Vagina (tissue), 2 donors: ENCODE data around the gene ZSWIM1.

Experiments used
- POLR2A ChIP-seq, 2 donors: fragments of 450-650 bp; IDR thresholded peaks; one replicate each; pipeline ENCODE4 v1.6.1; 2017; ENCODE audit warnings: antibody characterized with exemption in 2 of 2, mild to moderate bottlenecking in 2 of 2, moderate library complexity in 2 of 2
- TF ChIP-seq, protein P1 (sequence below), 3 experiments: fragments of 450-650 bp in 2 of 3; fragments of 200-600 bp in 1 of 3; sonication (generic) in 1 of 3; IDR thresholded peaks; one replicate each; pipeline ENCODE4 v1.5.1; 2017 to 2019; ENCODE audit warnings: antibody characterized with exemption in 3 of 3, mild to moderate bottlenecking in 2 of 3, moderate library complexity in 2 of 3

DNA sequence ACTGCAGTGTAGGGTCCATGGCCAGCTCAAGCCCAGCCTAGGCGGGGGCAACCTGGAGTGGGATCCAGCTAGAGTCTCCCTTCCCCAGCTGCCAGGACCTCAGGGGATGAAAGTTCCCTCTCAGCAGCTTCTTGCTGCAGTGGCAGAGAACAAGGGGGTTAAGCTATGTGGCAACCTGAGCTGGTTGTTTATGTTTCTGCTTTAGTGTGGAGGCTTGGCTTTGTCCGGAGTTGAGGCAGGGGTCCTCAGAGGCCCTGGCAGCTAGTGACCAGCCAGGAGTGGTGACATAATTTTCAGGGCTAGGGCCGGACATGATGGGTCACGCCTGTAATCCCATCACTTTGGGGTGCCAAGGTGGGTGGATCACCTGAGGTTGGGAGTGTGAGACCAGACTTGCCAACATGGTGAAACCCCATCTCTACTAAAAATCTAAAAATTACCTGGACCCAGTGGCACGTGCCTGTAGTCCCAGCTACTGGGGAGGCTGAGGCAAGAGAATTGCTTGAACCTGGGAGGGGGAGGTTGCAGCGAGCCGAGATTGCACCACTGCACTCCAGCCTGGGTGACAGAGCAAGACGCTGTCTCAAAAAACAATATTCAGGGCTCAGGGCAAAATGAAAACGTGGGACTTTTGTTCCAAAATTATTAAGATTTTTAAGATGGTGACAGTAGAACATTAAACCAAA, 44.9 kb downstream of the ZSWIM1 start:
- TF ChIP-seq POLR2A (IDR thresholded peaks at IDR 0.05), result no peak
- TF ChIP-seq, protein P1, sequence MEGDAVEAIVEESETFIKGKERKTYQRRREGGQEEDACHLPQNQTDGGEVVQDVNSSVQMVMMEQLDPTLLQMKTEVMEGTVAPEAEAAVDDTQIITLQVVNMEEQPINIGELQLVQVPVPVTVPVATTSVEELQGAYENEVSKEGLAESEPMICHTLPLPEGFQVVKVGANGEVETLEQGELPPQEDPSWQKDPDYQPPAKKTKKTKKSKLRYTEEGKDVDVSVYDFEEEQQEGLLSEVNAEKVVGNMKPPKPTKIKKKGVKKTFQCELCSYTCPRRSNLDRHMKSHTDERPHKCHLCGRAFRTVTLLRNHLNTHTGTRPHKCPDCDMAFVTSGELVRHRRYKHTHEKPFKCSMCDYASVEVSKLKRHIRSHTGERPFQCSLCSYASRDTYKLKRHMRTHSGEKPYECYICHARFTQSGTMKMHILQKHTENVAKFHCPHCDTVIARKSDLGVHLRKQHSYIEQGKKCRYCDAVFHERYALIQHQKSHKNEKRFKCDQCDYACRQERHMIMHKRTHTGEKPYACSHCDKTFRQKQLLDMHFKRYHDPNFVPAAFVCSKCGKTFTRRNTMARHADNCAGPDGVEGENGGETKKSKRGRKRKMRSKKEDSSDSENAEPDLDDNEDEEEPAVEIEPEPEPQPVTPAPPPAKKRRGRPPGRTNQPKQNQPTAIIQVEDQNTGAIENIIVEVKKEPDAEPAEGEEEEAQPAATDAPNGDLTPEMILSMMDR (IDR thresholded peaks at IDR 0.05), result no peak
